B cell (primary cell): ENCODE data around the gene MXRA8. TPM values are rescaled to one million over a fixed set of nuclear protein-coding genes. Genes with fewer than 3 reads are reported as not detected.

Experiments used
- ATAC-seq: fragments of 200-7000 bp; cut with Tn5 transposase; one replicate; pipeline ENCODE4 v1.10.0; 2021; ENCODE audit warnings: low read depth, mild to moderate bottlenecking, moderate number of reproducible peaks, moderate library complexity
- CTCF ChIA-PET: fragments of 350-600 bp; sonication (Branson Sonifier 250); formaldehyde crosslinking; loops from one replicate; lab custom pipeline; 2021; ENCODE audit warnings: antibody characterized with exemption, inconsistent platforms; lab: Charles Lee
- POLR2A ChIA-PET: fragments of 350-600 bp; sonication (Branson Sonifier 250); formaldehyde crosslinking; loops from one replicate; lab custom pipeline; 2021; ENCODE audit warnings: antibody characterized with exemption; lab: Charles Lee
- DNase-seq: peaks from one replicate; pipeline ENCODE4 v3.0.0; 2013
- H2AFZ ChIP-seq: 2 replicates; pipeline ENCODE4 v1.6.1; 2012; ENCODE audit warnings: mild to moderate bottlenecking, low read depth, low read length; ENCODE audit not compliant: insufficient read depth, poor library complexity, severe bottlenecking
- H3K27ac ChIP-seq, 2 donors: 1 replicate in 1 of 2; 2 replicates in 1 of 2; pipeline ENCODE4 v1.5.1; 2012 to 2013; ENCODE audit warnings: low read length in 2 of 2, mild to moderate bottlenecking in 2 of 2, moderate library complexity in 1 of 2
- H3K27me3 ChIP-seq, 4 experiments: fragments of 200-600 bp in 1 of 4; sonication (generic) in 1 of 4; replicated peaks in 1 of 4; 1 replicate in 2 of 4; 2 replicates in 2 of 4; pipeline versions ENCODE4 v1.6.1 to v1.7.0; 2013 to 2016; ENCODE audit warnings: low read length in 3 of 4, mild to moderate bottlenecking in 2 of 4, mixed read lengths in 1 of 4, moderate library complexity in 1 of 4; ENCODE audit not compliant: insufficient read depth in 4 of 4, control insufficient read depth in 3 of 4; ENCODE audit errors: control extremely low read depth in 1 of 4
- H3K36me3 ChIP-seq, 2 experiments: replicated peaks in 1 of 2; 1 replicate in 1 of 2; 2 replicates in 1 of 2; pipeline versions ENCODE4 v1.6.1 to v1.7.1; 2013; ENCODE audit warnings: low read length in 1 of 2; ENCODE audit not compliant: insufficient read depth in 2 of 2, control insufficient read depth in 1 of 2; ENCODE audit errors: control extremely low read depth in 1 of 2, extremely low read depth in 1 of 2
- H3K4me1 ChIP-seq, 2 donors: fragments of 200-600 bp in 1 of 2; sonication (generic) in 1 of 2; 1 replicate in 1 of 2; 2 replicates in 1 of 2; pipeline versions ENCODE4 v1.5.1 to v1.6.1; 2013 to 2017; ENCODE audit warnings: low read length in 2 of 2; ENCODE audit not compliant: control insufficient read depth in 2 of 2, insufficient read depth in 2 of 2
- H3K4me2 ChIP-seq: replicated peaks from 2 replicates; pipeline ENCODE3; 2012; ENCODE audit warnings: mild to moderate bottlenecking, low read depth, low read length; ENCODE audit not compliant: poor library complexity, severe bottlenecking
- H3K4me3 ChIP-seq, 5 experiments: fragments of 200-600 bp in 1 of 5; sonication (generic) in 1 of 5; 1 replicate in 3 of 5; 2 replicates in 2 of 5; pipeline versions ENCODE4 v1.5.1 to v1.7.0; 2011 to 2016; ENCODE audit warnings: low read length in 4 of 5, mild to moderate bottlenecking in 4 of 5, low read depth in 2 of 5, control low read depth in 1 of 5, moderate library complexity in 1 of 5; ENCODE audit not compliant: insufficient read depth in 1 of 5; ENCODE audit errors: control extremely low read depth in 1 of 5, extremely low read depth in 1 of 5
- H3K79me2 ChIP-seq: fragments of 200-600 bp; sonication (generic); one replicate; pipeline ENCODE4 v1.6.0; 2016; ENCODE audit warnings: low read length; ENCODE audit not compliant: control insufficient read depth, insufficient read depth
- H3K9ac ChIP-seq: fragments of 200-600 bp; sonication (generic); 2 replicates; pipeline ENCODE4 v1.6.1; 2017; ENCODE audit warnings: mild to moderate bottlenecking, low read length, moderate library complexity
- H3K9me3 ChIP-seq, 3 donors: one replicate each; pipeline versions ENCODE4 v1.6.1 to v1.7.1; 2013; ENCODE audit warnings: low read length in 2 of 3; ENCODE audit not compliant: control insufficient read depth in 2 of 3, insufficient read depth in 1 of 3; ENCODE audit errors: control extremely low read depth in 1 of 3
- H4K20me1 ChIP-seq: 2 replicates; pipeline ENCODE4 v1.6.0; 2012; ENCODE audit warnings: mild to moderate bottlenecking, low read length; ENCODE audit not compliant: insufficient read depth, control insufficient read depth, poor library complexity, severe bottlenecking
- H3K27ac Mint-ChIP-seq: one replicate; pipeline ENCODE4 v1.8.0; 2021; ENCODE audit warnings: mixed read lengths
- H3K27me3 Mint-ChIP-seq: one replicate; pipeline ENCODE4 v1.8.0; 2021; ENCODE audit warnings: mixed read lengths
- H3K4me1 Mint-ChIP-seq: one replicate; pipeline ENCODE4 v1.8.0; 2021; ENCODE audit warnings: mixed read lengths
- H3K4me3 Mint-ChIP-seq: one replicate; pipeline ENCODE4 v1.8.0; 2021; ENCODE audit warnings: mixed read lengths
- H3K9me3 Mint-ChIP-seq: one replicate; pipeline ENCODE4 v1.8.0; 2022; ENCODE audit warnings: mixed read lengths; ENCODE audit not compliant: insufficient read depth
- CTCF ChIP-seq: fragments of 200-600 bp; IDR thresholded peaks from one replicate; pipeline ENCODE4 v1.8.0; 2022; ENCODE audit warnings: antibody characterized with exemption, mild to moderate bottlenecking
- EZH2 ChIP-seq: IDR thresholded peaks from 2 replicates; pipeline ENCODE4 v1.6.1; 2012; ENCODE audit warnings: borderline replicate concordance, low read depth, mild to moderate bottlenecking, moderate library complexity, low read length; ENCODE audit not compliant: insufficient read depth, poor library complexity, severe bottlenecking
- WGBS: methylation state at CpG from one replicate; pipeline ENCODE4 v1.1.5; 2013; ENCODE audit warnings: missing lambda C conversion rate; ENCODE audit not compliant: insufficient coverage; 5-methylcytosine and 5-hydroxymethylcytosine counted together
- intact Hi-C: fragments of 100-400 bp; cut with micrococcal nuclease; formaldehyde crosslinking; loops from one replicate; pipeline ENCODE4 v1.10.0; 2022
- polyA plus RNA-seq: library from polyadenylated mRNA; depleted of rRNA; stranded (reverse); fragments of >200 nt; gene quantifications from 2 replicates; pipeline ENCODE4 v1.2.3, GENCODE V29; 2012
- total RNA-seq, 2 donors: library from RNA; stranded (reverse); fragments of 120-200 nt in 1 of 2; gene quantifications; 1 replicate in 1 of 2; 2 replicates in 1 of 2; pipeline versions ENCODE4 v1.2.3 to v1.2.4, GENCODE V29; 2013 to 2022

MXRA8 gene
- total and polyA plus RNA-seq, 2 donors (not counting 1 experiment from before 2014, with no cell fraction given) = 0.10 TPM; not detected in 1

DNA sequence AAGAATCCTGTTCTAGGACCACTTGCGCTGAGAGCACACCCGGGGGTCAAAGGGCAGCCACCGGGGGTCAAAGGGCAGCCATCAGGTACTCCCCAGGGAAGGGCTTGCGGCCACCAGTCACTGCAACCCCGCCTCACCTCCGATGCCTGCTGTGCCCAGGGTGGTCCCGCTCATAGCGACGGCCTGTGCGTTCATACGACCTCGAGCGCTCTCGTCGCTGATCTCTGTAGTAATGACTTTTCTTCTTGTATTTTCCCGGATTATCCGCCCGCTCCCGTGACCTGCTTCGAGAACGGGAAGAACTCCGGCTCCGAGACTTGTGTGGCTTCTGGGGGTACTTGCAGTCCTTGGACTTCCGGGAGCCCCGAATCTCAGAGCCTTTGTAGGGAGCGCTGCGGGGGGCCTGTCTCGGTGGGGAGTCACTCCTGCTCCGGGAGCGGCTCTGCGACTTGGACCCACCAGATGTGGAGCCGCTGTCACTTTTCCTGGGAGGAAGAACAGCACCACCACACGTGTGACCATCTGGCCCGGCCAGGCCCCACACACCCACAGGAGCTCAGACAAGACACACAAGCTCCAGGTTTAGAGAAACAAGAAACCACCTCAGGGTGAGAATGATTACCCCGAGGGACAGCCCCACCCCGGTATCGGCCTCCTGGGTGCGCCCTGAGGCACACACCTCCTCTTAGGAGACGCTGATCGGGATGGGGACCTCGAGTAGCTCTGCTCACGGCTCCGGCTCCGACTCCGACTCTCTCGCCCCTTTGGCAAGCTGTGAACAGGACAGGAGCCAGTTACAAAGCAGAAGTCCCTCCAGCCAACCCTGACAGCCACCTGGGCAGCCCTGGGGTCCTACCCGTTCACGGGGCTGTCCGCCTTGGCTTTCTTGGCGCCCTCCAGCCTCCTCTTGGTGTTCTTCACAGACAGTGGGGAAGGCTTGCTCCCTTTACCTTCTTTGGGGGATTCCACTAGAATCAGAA is 29.0 kb upstream of the MXRA8 start:
- no peak overlapping the region for H3K27ac ChIP-seq

More for the DNA sequence above, 29.0 kb upstream of the MXRA8 start:
- peaks cover 15 to 68% of the 10 kb centered on the region in 2 experiments for H3K36me3 ChIP-seq
- H3K4me1 ChIP-seq = no peaks in the 10 kb centered on the region
- peaks cover 20% of the 10 kb centered on the region for H3K79me2 ChIP-seq
- Mint-ChIP-seq H3K27ac (no peak overlapping the region), H3K4me1 (no peaks in the 10 kb centered on the region), H3K9me3 (no peaks in the 10 kb centered on the region), H3K4me3 (no peak overlapping the region), H3K27me3 (no peaks in the 10 kb centered on the region)
- CTCF ChIA-PET = interaction anchor here (1.7 kb wide), 1 partner anchor 11 kb away, joined by 4 read pairs; the partner anchor contains the start of gene CCNL2
- peaks cover 37% of the 10 kb centered on the region for H4K20me1 ChIP-seq
- no peak for DNase-seq
- H2AFZ ChIP-seq = no peak overlapping the region
- no peak overlapping the region for H3K4me2 ChIP-seq
- intact Hi-C loops = no loop called here
- POLR2A ChIA-PET = no interaction called here
- H3K9ac ChIP-seq = no peak overlapping the region
- WGBS = 97% methylated on average over 49 of the region's 50 CpGs
- no peak overlapping the region for H3K4me3 ChIP-seq
- H3K9me3 ChIP-seq = no peaks in the 10 kb centered on the region
- TF ChIP-seq CTCF (no peak), EZH2 (no peak)
- ATAC-seq = no peak
- no peaks in the 10 kb centered on the region for H3K27me3 ChIP-seq
